Measurements from ENCODE around the gene GJC2. TPM values are rescaled to one million over a fixed set of nuclear protein-coding genes. Genes with fewer than 3 reads are reported as not detected.

Gene GJC2
- total and polyA plus RNA-seq, 9 donors = 0.94 to 1.6 (median 1.3) TPM

GRCh38 chr1:228114827-228115226, 34.9 kb upstream of the GJC2 start:
- no peak overlapping the region for H3K27ac ChIP-seq (ENCODE audit: low read length)
- H3K9me3 ChIP-seq (replicated peaks; ENCODE audit: control insufficient read depth, low read depth, low read length) = peaks cover 2% of the 10 kb centered on the region
- H3K4me1 ChIP-seq (ENCODE audit: control insufficient read depth, insufficient read depth, low read length) = peaks cover 6% of the 10 kb centered on the region
- H3K36me3 ChIP-seq (ENCODE audit: control insufficient read depth, insufficient read depth, low read length) = no peaks in the 10 kb centered on the region
- no peak for DNase-seq
- no peak overlapping the region for H3K4me3 ChIP-seq (ENCODE audit: low read length)
- no CpG with 5 or more reads among the region's 3 CpGs for WGBS (ENCODE audit: insufficient coverage)
- H3K27me3 ChIP-seq (ENCODE audit: control insufficient read depth, insufficient read depth, low read length) = no peaks in the 10 kb centered on the region

- no peaks in the 10 kb centered on the region for H3K36me3 ChIP-seq (ENCODE audit: control insufficient read depth, insufficient read depth, low read length)
- H3K4me1 ChIP-seq (ENCODE audit: control insufficient read depth, insufficient read depth, low read length) = no peaks in the 10 kb centered on the region
- peaks cover 2% of the 10 kb centered on the region for H3K9me3 ChIP-seq (replicated peaks; ENCODE audit: control insufficient read depth, low read depth, low read length)
- H3K4me3 ChIP-seq (ENCODE audit: low read length) = no peak overlapping the region
- no peaks in the 10 kb centered on the region for H3K27me3 ChIP-seq (ENCODE audit: control insufficient read depth, insufficient read depth, low read length)
- DNase-seq = no peak
- WGBS (ENCODE audit: insufficient coverage) = no CpG with 5 or more reads among the region's 4 CpGs
- no peak overlapping the region for H3K27ac ChIP-seq (ENCODE audit: low read length)
These were observed 32.4 kb upstream of the GJC2 start for GRCh38 chr1:228117335-228117734.

GRCh38 chr1:228118040-228118439, 31.7 kb upstream of the GJC2 start:
- WGBS (ENCODE audit: insufficient coverage) = no CpG with 5 or more reads among the region's 2 CpGs
- no peak overlapping the region for H3K27ac ChIP-seq (ENCODE audit: low read length)
- no peaks in the 10 kb centered on the region for H3K36me3 ChIP-seq (ENCODE audit: control insufficient read depth, insufficient read depth, low read length)
- no peak overlapping the region for H3K4me3 ChIP-seq (ENCODE audit: low read length)
- H3K27me3 ChIP-seq (ENCODE audit: control insufficient read depth, insufficient read depth, low read length) = no peaks in the 10 kb centered on the region
- DNase-seq = no peak
- H3K4me1 ChIP-seq (ENCODE audit: control insufficient read depth, insufficient read depth, low read length) = no peaks in the 10 kb centered on the region
- H3K9me3 ChIP-seq (replicated peaks; ENCODE audit: control insufficient read depth, low read depth, low read length) = peaks cover 2% of the 10 kb centered on the region

- H3K36me3 ChIP-seq (ENCODE audit: control insufficient read depth, insufficient read depth, low read length) = no peaks in the 10 kb centered on the region
- H3K4me1 ChIP-seq (ENCODE audit: control insufficient read depth, insufficient read depth, low read length) = no peaks in the 10 kb centered on the region
- no peak for DNase-seq
- H3K4me3 ChIP-seq (ENCODE audit: low read length) = no peak overlapping the region
- H3K27ac ChIP-seq (ENCODE audit: low read length) = no peak overlapping the region
- no CpG with 5 or more reads among the region's 1 CpG for WGBS (ENCODE audit: insufficient coverage)
- peaks cover 2% of the 10 kb centered on the region for H3K9me3 ChIP-seq (replicated peaks; ENCODE audit: control insufficient read depth, low read depth, low read length)
- no peaks in the 10 kb centered on the region for H3K27me3 ChIP-seq (ENCODE audit: control insufficient read depth, insufficient read depth, low read length)
These were observed 29.4 kb upstream of the GJC2 start for GRCh38 chr1:228120351-228120750.

DNA sequence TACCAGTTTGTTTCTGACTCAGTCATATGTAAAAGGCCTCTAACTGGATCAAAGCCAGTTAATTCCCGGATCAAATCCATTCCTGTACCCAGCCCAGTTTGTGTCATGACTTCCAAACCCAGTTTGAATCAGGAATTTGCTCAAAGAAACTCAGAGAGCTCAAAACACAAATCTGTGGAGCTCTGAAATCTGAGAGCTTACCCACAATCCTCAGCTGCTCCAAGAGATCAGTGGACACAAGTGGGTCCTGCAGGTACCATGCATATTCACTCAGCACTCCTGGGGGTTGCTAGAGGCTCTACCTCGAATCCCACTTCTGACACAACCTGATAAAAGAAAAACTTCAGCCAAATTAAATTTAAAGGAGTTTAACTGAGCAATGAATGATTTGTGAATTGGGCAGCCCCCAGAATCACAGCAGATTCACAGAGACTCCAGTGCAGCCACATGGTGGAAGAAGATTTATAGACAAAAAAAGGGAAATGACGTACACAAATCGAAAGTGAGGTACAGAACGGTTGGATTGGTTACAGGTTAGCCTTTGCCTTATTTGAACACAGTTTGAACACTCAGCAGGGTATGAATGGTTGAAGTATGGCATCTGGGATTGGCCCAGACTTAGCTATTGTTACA, 28.8 kb upstream of the GJC2 start:
- 71% methylated on average over 4 of the region's 5 CpGs for WGBS (ENCODE audit: insufficient coverage)
- Histone ChIP-seq H3K4me1 (ENCODE audit: control insufficient read depth, insufficient read depth, low read length) (no peaks in the 10 kb centered on the region), H3K27ac (ENCODE audit: low read length) (no peak overlapping the region), H3K36me3 (ENCODE audit: control insufficient read depth, insufficient read depth, low read length) (no peaks in the 10 kb centered on the region), H3K4me3 (ENCODE audit: low read length) (no peak overlapping the region), H3K27me3 (ENCODE audit: control insufficient read depth, insufficient read depth, low read length) (no peaks in the 10 kb centered on the region), H3K9me3 (replicated peaks; ENCODE audit: control insufficient read depth, low read depth, low read length) (peaks cover 2% of the 10 kb centered on the region)
- no peak for DNase-seq

DNA sequence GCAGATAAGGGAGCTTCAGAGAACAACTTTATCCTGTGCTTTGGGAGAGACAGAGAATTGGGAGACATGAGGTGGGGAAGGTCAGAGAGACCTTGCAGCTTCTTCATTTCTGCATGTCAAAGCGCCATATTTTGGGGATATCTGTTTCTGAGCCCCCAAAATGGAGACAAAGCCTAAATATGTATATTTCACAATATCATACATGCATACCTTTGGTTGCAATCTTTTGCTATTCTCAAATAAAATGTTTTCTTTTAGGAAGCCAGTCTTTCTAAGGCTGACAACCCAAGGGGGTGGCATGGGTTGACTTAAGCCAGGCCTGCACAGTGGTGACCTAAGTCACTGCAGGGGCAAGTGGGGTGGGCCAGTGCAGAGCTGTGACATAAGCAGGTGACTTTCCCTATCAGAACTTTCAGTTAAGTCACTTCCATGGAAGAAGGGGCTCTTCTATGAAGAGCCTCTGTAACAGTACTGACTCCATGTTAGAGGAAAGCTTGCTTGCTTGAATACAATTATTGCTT, 26.7 kb upstream of the GJC2 start:
- H3K4me3 ChIP-seq (ENCODE audit: low read length) = no peak overlapping the region
- no peaks in the 10 kb centered on the region for H3K4me1 ChIP-seq (ENCODE audit: control insufficient read depth, insufficient read depth, low read length)
- no peaks in the 10 kb centered on the region for H3K27me3 ChIP-seq (ENCODE audit: control insufficient read depth, insufficient read depth, low read length)
- DNase-seq = no peak
- H3K36me3 ChIP-seq (ENCODE audit: control insufficient read depth, insufficient read depth, low read length) = no peaks in the 10 kb centered on the region
- no CpG with 5 or more reads among the region's 1 CpG for WGBS (ENCODE audit: insufficient coverage)
- H3K9me3 ChIP-seq (replicated peaks; ENCODE audit: control insufficient read depth, low read depth, low read length) = peaks cover 2% of the 10 kb centered on the region
- H3K27ac ChIP-seq (ENCODE audit: low read length) = no peak overlapping the region

GRCh38 chr1:228123505-228123904, 26.2 kb upstream of the GJC2 start:
- 64% methylated on average over 2 of the region's 2 CpGs for WGBS (ENCODE audit: insufficient coverage)
- Histone ChIP-seq H3K27me3 (ENCODE audit: control insufficient read depth, insufficient read depth, low read length) (no peaks in the 10 kb centered on the region), H3K27ac (ENCODE audit: low read length) (no peak overlapping the region), H3K9me3 (replicated peaks; ENCODE audit: control insufficient read depth, low read depth, low read length) (peaks cover under 1% of the 10 kb centered on the region), H3K36me3 (ENCODE audit: control insufficient read depth, insufficient read depth, low read length) (no peaks in the 10 kb centered on the region), H3K4me3 (ENCODE audit: low read length) (no peak overlapping the region), H3K4me1 (ENCODE audit: control insufficient read depth, insufficient read depth, low read length) (no peaks in the 10 kb centered on the region)
- DNase-seq = no peak

GRCh38 chr1:228125185-228125584, 24.5 kb upstream of the GJC2 start:
- H3K27me3 ChIP-seq (ENCODE audit: control insufficient read depth, insufficient read depth, low read length) = peaks cover 4% of the 10 kb centered on the region
- DNase-seq = no peak
- H3K4me3 ChIP-seq (ENCODE audit: low read length) = no peak overlapping the region
- no peaks in the 10 kb centered on the region for H3K36me3 ChIP-seq (ENCODE audit: control insufficient read depth, insufficient read depth, low read length)
- no peaks in the 10 kb centered on the region for H3K4me1 ChIP-seq (ENCODE audit: control insufficient read depth, insufficient read depth, low read length)
- no peaks in the 10 kb centered on the region for H3K9me3 ChIP-seq (replicated peaks; ENCODE audit: control insufficient read depth, low read depth, low read length)
- 86% methylated on average over 4 of the region's 5 CpGs for WGBS (ENCODE audit: insufficient coverage)
- H3K27ac ChIP-seq (ENCODE audit: low read length) = no peak overlapping the region

DNA sequence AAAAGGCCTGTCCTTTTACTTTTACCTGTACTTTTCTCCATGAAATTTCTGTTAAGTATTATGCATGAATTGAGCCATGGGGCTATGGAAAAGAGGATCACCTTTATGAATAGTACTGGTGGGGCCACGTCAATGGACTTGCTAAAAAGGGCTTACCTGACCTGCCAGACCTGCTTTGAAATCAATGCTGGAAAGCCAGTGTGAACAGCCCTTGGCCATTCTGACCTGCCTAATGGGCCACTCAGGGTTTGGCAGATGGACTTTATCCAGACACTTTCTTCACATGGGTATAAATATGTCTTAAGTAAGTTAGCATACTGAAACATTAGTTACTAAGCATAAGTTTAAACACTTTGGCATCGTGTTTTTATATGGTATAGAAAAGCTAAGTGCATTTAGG, 18.0 kb upstream of the GJC2 start:
- no peak for DNase-seq
- Histone ChIP-seq H3K36me3 (ENCODE audit: control insufficient read depth, insufficient read depth, low read length) (no peaks in the 10 kb centered on the region), H3K4me3 (ENCODE audit: low read length) (no peak overlapping the region), H3K27me3 (ENCODE audit: control insufficient read depth, insufficient read depth, low read length) (peaks cover 23% of the 10 kb centered on the region), H3K9me3 (replicated peaks; ENCODE audit: control insufficient read depth, low read depth, low read length) (no peaks in the 10 kb centered on the region), H3K4me1 (ENCODE audit: control insufficient read depth, insufficient read depth, low read length) (no peaks in the 10 kb centered on the region), H3K27ac (ENCODE audit: low read length) (no peak overlapping the region)
- 86% methylated on average over 1 of the region's 2 CpGs for WGBS (ENCODE audit: insufficient coverage)

DNA sequence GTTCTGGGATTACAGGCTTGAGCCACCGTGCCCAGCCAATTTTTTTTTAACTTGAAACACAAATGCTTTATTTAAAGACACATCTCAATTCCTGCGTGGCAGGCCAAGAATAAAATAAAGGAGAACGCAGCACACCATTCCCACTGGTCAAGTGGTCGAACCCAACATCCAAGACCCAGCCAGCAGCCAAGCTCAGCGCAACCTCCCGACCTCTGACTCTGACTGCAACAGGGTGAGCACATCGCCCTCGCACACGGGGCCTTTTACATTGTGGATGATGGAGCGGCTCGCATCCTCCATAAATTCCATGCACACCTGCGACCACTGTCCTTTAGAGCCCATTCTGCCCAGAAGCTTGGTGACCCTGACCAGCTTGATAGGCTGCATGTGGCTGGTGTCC, 15.1 kb upstream of the GJC2 start:
- H3K4me3 ChIP-seq (ENCODE audit: low read length) = no peak overlapping the region
- no peaks in the 10 kb centered on the region for H3K36me3 ChIP-seq (ENCODE audit: control insufficient read depth, insufficient read depth, low read length)
- DNase-seq = no peak
- peaks cover 25% of the 10 kb centered on the region for H3K27me3 ChIP-seq (ENCODE audit: control insufficient read depth, insufficient read depth, low read length)
- H3K27ac ChIP-seq (ENCODE audit: low read length) = no peak overlapping the region
- WGBS (ENCODE audit: insufficient coverage) = 80% methylated on average over 6 of the region's 12 CpGs
- peaks cover 4% of the 10 kb centered on the region for H3K4me1 ChIP-seq (ENCODE audit: control insufficient read depth, insufficient read depth, low read length)
- no peaks in the 10 kb centered on the region for H3K9me3 ChIP-seq (replicated peaks; ENCODE audit: control insufficient read depth, low read depth, low read length)

GRCh38 chr1:228136901-228137300, 12.8 kb upstream of the GJC2 start:
- H3K9me3 ChIP-seq (replicated peaks; ENCODE audit: control insufficient read depth, low read depth, low read length) = no peaks in the 10 kb centered on the region
- H3K4me1 ChIP-seq (ENCODE audit: control insufficient read depth, insufficient read depth, low read length) = peaks cover 18% of the 10 kb centered on the region
- H3K36me3 ChIP-seq (ENCODE audit: control insufficient read depth, insufficient read depth, low read length) = peaks cover 6% of the 10 kb centered on the region
- no peak overlapping the region for H3K27ac ChIP-seq (ENCODE audit: low read length)
- no peak overlapping the region for H3K4me3 ChIP-seq (ENCODE audit: low read length)
- WGBS (ENCODE audit: insufficient coverage) = no CpG with 5 or more reads among the region's 1 CpG
- DNase-seq = no peak
- H3K27me3 ChIP-seq (ENCODE audit: control insufficient read depth, insufficient read depth, low read length) = peaks cover 19% of the 10 kb centered on the region

All from muscle of leg (tissue), 11 donors.